HG03045 (cell line): ENCODE data around the gene ERMAP.
"Not testable (repeated sequence)": the region's sequence is repeated elsewhere in the genome, so short reads cannot be mapped to it uniquely, and the experiment has no call there.

ENCODE experiments used
- ATAC-seq: cut with Tn5 transposase; IDR thresholded peaks from one replicate; pipeline ENCODE4 v1.9.1; 2021; ENCODE audit warnings: mild to moderate bottlenecking, moderate library complexity; ENCODE audit not compliant: unreplicated experiment

ERMAP gene

GRCh38 chr1:42841440-42842147 is 24.7 kb downstream of the ERMAP start:
- no peak for ATAC-seq

GRCh38 chr1:42844592-42845140 is 27.7 kb downstream of the ERMAP start:
- no peak for ATAC-seq

- no peak for ATAC-seq
Measured at GRCh38 chr1:42845193-42845592, 28.3 kb downstream of the ERMAP start.

GRCh38 chr1:42845866-42846256 is 28.9 kb downstream of the ERMAP start:
- peak; percentile 20 for ATAC-seq

DNA sequence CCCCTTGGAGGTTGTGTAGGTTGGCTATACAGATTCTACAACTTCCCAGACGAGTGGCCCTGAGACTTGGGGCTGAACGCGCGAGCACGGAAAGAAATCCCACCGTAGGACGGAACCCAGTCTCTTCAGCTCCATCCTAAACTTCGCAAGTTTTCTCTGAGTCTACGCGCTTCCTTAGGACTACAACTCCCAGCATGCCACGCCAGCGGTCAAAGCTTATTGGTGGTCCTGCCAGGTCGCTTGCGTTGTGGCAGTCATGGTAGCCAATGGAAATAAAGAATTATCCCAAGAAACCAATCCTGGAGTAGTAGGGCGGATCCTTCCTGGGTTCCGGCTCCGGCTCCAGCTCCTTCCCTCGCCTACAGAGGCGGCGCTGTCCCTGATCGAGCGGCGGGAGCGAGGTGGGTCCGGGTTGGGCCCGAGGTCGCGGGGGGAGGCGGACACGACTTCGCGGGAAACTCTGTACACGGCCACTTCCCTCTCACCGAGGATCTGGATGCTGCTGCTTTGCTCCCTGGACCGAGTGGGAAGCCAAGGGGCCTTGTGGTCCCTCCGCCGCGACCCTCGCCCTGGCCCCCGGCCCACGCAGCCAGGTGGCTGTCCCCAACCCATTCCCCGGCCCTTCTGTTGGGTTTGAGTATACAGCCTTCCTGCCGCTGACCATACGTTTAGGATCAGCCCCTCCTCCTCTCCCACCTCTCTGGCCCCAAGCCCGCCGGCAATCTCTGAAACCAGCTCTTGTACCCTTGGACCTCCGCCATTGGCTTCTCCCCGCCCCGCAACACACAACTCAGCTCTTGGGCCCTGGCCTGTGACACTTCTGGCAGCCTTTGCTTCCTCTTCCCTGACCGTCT is 29.6 kb downstream of the ERMAP start, which contains the start of gene ZNF691:
Gene ZNF691, plus strand, starts transcription at position 357 of the 854 bp plus-strand sequence. CDS start 3,046 bp downstream, outside the sequence.
- ATAC-seq = peak; percentile 93

- no peak for ATAC-seq
Measured at GRCh38 chr1:42847111-42847595, 30.2 kb downstream of the ERMAP start.

DNA sequence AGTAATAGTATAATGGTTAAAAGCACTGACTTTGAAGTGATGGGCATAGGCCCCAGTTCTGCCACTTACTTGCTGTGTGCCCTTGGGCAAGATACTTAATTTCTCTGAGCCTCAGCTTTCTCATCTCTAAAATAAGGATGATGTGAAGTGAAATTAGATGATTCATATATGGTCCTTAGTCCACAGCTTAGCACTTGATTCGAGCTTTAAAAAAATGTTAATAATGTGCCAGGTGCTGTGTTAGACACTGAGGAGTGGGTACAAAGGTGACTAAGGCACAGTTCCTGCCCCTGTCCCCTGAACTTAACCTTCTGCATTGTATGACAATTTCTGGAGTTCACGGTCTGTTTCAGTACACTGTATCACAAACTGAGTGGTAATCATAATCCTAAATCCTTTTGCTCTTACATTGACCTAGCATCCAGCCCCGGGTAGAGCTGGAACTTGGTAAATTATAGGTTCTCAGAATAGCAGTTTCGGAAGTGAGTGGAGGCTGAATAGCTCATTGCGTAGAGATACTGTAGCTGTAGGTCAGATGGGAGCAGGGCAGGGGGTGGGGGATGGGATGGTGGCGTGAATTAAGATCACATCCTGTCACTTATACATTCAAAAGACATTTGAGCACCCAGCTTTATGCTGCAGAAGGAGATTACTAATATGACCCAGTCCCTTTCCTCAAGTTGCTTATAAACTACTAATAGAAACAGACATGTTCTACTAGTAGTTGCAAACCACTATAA is 31.0 kb downstream of the ERMAP start:
- no peak for ATAC-seq

- no peak for ATAC-seq
Measured at GRCh38 chr1:42848823-42849537, 32.1 kb downstream of the ERMAP start.

- ATAC-seq = no peak
Measured at GRCh38 chr1:42849944-42850343, 33.0 kb downstream of the ERMAP start.

DNA sequence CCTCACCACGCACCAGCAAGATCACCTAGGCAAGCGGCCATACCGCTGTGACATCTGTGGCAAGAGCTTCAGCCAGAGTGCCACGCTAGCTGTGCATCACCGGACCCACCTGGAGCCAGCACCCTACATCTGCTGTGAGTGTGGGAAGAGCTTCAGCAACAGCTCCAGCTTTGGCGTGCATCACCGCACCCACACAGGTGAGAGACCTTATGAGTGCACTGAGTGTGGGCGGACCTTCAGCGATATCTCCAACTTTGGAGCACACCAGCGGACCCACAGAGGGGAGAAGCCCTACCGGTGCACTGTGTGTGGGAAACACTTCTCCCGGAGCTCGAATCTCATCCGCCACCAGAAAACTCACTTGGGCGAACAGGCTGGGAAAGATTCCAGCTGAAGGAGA is 34.5 kb downstream of the ERMAP start:
- ATAC-seq = no peak

DNA sequence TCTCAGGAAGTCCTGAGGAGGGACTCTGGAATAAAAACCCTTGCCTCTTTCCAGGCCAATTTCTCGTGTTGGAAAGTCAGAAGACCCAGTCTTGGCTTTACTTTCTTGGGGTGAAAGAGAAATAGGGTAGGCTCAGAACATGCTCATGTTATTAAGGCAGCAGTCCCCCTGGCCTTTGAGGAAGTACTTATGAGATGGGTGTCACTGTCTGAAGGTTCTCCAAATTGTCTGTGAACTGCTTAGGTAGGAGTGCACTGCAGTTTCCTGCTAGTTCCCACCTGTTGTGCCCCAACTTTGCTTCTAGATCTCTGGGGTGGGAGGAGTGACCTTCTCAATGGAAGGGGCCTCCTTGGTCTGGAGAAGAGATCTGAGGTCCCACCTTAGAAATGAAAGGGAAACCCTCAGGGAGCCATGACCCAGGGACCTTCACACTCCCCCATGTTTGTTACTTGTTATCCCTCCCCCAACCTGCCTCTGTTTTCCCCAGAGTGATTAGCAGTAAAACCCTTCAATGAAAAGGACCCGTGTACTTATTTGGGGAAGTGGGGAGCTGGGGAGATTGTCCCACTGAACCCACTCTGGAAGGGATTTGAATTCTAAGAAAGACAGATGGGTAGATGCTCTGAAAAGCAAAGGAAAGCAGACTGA is 35.2 kb downstream of the ERMAP start:
- no peak for ATAC-seq

DNA sequence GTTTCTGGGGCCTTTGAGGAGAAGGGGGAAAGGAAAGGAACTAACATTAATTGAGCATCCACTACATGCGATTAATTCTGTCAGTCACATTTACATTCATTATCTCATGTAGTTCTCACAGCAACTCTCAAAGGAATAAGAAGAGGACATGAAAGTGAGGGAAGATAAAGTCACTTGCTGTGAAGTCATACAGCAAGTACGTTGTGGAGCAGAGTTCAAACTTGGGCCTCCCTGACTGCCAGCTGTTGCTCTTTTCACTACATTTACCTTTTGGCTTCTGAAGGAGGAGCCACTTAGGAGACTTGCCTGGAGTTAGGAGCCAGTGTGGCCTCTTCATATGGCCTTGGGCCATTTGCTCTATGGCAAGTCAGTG is 35.7 kb downstream of the ERMAP start:
- ATAC-seq = no peak

GRCh38 chr1:42853116-42853884 is 36.4 kb downstream of the ERMAP start:
- ATAC-seq = no peak

DNA sequence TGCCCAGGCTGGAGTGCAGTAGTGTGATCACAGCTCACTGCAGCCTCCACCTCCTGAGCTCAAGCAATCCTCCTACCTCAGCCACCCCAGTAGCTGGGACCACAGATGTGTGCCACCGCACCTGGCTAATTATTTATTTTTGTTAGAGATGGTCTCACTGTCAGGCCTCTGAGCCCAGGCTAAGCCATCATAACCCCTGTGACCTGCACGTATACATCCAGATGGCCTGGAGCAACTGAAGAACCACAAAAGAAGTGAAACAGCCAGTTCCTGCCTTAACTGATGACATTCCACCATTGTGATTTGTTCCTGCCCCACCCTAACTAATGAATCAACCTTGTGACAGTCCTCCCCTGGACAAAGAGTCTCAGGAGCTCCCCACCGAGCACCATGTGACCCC is 39.6 kb downstream of the ERMAP start:
- ATAC-seq = not testable (repeated sequence)

- ATAC-seq = not testable (repeated sequence)
Measured at GRCh38 chr1:42859366-42859765, 42.4 kb downstream of the ERMAP start.

- no peak for ATAC-seq
Measured at GRCh38 chr1:42860339-42861013, 43.6 kb downstream of the ERMAP start.

DNA sequence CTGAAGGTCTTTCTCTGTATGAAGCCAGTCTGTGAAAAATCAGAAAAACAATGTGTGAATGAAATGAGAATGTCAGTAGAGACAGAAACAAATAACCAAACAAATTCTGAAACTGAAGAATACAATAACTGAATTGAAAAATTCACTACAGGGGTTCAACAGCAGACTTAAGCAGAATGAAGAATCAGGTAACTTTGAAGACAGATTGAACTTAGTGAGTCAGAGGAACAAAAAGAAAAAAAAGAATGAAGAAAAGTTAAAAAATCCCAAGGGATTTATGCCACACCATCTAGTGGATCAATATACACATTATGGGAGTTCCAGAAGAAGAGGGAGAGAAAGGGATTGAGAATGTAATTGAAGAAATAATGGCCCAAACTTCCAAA is 44.1 kb downstream of the ERMAP start:
- ATAC-seq = no peak

- ATAC-seq = no peak
Measured at GRCh38 chr1:42866549-42866948, 49.6 kb downstream of the ERMAP start.

- ATAC-seq = not testable (repeated sequence)
Measured at GRCh38 chr1:42868466-42868865, 51.5 kb downstream of the ERMAP start.
